DLD1 (cell line): ENCODE data around the gene SRPK2.
"Not testable (repeated sequence)": the region's sequence is repeated elsewhere in the genome, so short reads cannot be mapped to it uniquely, and the experiment has no call there.

ENCODE experiments used
- in situ Hi-C: cut with HindIII; loops from 2 replicates; pipeline ENCODE4 v1.10.0; 2017; ENCODE audit warnings: low sequenced_read_pairs

Gene SRPK2

DNA sequence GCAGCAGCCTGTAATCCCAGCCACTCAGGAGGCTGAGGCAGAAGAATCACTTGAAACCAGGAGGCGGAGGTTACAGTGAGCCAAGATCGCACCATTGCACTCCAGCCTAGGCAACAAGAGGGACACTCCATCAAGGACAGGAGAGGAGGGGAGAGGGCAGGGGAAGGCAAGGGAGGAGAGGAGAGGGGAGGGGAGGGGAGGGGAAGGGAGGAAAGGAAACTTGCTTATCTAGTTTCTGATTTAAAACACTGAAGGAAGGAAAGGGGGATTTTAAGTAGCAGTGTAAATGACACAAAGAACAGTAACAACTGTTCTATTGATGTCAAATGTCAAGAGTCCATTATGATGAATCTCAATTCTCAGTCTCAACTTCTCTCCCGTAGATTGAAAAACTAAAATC lies 43.7 kb downstream of the SRPK2 start:
- in situ Hi-C loops, result no loop called here

DNA sequence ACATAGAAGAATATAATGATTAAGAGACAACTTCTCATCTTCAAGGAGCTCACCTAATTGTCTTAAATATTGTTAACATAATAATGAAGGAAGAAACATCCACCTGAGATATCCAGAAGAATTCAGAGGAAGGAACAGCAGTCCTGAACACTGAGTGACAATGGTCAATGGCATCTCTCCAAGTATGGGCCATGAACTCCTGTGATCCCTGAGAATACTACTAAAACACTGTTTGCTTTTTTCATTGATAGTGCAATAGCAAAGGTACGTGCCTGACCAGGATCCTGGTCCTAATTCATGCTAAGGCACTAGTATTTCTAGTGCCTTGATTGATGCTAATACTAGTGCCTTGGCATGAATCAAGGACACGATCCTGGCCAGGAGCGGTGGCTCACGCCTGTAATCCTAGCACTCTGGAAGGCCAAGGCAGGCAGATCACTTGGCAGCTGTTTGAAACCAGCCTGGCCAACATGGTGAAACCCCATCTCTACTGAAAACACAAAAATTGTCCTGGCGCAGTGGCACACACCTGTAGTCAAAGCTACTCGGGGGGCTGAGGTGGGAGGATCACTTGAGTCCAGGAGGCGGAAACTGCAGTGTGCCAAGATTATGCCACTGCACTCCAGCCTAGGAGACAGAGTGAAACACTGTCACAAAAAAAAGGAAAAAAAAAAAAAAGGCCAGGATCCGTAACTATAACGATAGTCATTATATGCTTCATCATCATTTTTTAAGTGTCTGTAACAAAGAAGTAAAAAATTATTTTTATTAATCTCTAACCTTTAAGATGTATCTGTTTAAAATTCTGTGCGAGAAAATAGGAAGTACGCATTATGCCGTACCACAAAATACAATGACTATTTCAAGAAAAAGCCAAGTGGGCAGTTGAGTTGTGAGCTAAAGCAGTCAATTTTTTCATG lies 49.1 kb downstream of the SRPK2 start:
- in situ Hi-C loops, result no loop called here

DNA sequence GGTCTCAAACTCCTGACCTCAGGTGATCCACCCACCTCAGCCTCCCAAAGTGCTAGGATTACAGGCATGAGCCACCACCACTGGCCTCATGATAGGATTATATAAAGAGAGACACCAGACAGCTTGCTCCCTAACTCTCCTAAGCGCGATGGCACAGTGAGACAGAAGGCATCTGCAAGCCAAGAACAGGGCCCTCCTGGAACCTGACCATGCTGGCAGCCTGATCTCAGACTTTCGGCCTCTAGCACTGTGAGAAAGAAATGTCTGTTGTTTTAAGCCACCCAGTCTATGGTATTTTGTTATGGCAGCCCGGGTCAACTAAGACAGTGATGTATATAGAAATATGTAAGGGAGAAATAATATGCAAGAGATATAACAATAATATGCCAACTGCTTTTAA lies 51.2 kb downstream of the SRPK2 start:
- in situ Hi-C loops, result no loop called here

DNA sequence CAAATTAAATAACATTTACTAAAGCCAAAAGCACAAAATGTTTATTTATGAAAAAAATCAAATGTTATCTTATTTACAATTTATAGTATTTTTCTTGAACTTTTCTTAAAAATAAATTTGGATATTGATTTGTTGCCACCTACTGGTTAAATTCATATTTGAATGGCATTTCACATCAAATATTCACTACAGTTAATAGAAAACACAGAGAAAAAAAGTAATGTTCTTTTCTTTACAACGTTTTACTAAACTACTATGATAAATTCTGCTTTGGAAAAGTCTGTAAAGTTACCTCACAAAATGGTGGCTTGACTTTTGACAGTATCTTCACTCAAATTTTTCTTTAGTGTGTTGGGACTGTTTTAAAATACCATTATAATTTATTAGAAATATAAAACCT lies 52.7 kb downstream of the SRPK2 start:
- in situ Hi-C loops, result no loop called here

DNA sequence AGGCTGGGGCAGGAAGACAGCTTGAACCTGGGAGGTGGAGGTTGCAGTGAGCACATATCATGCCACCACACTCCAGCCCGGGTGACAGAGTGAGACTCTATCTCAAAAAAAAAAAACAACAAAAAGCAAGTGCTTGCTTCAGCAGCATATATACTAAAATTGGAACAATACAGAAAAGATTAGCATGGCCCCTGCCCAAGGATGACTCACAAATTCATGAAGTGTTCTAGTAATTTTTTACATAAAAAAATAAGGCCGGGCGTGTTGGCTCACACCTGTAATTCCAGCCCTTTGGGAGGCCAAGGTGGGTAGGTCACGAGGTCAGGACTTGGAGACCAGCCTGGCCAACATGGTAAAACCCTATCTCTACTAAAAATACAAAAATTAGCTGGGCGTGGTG lies 56.1 kb downstream of the SRPK2 start:
- in situ Hi-C loops, result not testable (repeated sequence)

DNA sequence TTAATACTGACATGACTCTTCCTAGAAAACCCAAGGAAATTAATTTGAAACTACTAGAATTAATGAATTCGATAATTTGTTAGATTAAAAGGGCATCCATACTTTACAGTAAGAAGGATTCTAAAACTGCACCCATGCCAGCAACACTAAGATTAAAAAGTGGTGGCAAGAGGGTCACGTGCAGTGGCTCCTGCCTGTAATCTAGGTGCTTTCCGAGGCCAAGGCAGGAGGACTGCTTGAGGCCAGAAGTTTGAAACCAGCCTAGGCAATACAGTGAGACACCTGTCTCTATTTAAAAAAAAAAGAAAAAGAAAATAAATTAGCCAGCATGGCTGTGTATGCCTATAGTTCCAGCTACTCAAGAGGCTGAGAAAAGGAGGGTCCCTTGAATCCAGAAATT lies 58.2 kb downstream of the SRPK2 start:
- in situ Hi-C loops, result no loop called here

DNA sequence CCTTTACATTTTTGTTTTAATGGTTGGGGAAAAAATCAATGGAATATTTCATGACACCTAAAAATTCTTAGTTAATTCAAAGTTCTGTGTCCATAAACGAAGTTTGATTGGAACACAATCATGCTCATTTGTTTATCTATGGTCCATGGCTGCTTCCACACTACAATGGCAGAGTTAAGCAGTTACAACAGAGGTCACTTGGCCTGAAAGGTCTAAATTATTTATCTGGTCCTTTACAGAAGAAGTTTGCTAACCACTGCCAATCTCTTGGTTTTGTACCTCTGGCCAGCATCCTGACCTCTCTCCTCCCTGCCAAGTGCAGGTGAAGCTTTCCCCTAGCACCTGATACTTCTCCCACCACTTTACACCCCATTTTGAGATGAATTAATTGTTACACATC lies 61.5 kb downstream of the SRPK2 start:
- in situ Hi-C loops, result no loop called here

DNA sequence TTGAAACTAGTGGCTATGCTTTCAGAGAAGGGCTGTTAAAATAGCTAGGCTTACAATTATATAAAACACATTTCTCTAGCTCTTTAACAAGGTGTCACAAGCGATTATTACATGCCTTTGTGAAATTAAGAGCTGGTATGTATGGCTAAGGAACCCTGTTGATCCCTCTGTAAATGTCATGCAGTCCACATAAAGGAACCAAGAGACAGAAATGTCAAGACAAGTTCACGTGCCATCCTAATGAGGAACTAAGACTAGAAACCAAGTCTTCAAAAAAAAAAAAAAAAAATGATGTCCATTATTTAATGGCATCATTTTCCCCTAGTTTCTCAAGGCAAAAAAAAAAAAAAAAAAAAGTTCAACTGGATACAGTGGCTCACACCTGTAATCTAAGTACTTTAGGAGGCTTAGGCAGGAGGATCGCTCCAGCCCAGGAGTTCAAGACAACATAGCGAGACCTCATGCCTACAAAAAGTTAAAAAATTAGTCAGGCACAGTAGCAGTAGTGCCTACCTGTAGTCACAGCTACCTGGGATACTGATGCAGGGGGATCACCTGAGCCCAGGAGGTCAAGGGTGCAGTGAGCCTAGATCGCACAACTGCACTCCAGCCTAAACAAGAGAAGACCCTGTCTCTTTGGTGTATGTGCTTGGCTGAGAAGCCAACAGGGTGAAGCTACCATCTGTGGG lies 63.4 kb downstream of the SRPK2 start:
- in situ Hi-C loops, result no loop called here

DNA sequence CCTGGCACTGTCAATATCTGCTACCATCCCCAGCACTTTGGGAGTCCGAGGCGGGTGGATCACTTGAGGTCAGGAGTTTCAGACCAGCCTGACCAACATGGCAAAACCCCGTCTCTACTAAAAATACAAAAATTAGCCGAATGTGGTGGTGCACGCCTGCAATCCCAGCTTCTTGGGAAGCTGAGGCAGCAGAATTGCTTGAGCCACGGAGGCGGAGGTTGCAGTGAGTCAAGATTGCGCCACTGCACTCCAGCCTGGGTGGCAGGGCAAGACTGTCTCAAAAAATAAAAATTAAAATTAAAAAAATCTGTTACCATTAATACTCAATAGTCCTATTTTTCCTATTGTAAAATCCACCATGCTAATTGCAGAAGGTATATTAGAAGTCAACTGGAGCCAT lies 64.1 kb downstream of the SRPK2 start:
- in situ Hi-C loops, result not testable (repeated sequence)

DNA sequence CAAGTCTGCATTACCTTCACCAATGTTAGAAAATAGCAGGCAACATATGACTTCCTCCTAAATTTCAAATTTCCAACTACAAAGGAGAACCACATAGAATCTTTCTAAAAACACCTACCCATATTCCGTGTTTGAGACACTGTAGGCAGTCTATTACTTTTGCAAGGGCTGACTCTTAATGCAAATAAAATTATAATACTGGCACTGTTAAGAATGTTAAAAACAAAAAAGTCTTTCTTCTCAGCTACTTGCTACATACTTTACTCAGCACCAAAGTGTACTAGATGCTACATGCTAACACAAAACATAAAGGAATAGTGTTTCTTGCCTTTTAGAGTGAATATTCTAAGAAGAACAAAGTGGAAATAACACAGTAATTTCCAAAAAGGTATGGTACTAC lies 65.4 kb downstream of the SRPK2 start:
- in situ Hi-C loops, result no loop called here

DNA sequence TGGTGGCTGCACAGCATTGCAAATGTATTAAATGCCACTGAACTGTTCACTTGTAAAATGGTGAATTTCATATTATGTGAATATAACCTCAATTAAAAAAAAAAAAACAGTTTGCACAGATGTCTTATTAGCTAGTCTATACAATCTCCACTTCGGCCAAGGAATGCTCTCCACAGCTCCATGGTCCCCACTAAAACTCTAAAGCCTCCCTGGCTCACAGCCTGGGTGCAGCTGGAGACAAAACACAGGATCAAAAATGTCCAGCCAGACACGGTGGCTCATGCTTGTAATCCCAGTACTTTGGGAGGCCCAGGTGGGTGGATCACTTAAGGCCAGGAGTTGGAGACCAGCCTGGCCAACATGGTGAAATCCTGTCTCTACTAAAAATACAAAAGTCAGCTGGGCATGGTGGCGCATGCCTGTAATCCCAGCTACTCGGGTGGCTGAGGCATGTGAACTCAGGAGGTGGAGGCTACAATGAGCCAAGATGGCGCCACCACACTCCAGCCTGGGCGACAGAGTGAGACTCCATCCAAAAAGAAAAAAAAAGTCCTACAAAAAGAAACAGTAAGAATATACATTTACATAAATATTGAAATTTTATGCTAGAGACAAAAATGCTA lies 66.0 kb downstream of the SRPK2 start:
- in situ Hi-C loops, result no loop called here

DNA sequence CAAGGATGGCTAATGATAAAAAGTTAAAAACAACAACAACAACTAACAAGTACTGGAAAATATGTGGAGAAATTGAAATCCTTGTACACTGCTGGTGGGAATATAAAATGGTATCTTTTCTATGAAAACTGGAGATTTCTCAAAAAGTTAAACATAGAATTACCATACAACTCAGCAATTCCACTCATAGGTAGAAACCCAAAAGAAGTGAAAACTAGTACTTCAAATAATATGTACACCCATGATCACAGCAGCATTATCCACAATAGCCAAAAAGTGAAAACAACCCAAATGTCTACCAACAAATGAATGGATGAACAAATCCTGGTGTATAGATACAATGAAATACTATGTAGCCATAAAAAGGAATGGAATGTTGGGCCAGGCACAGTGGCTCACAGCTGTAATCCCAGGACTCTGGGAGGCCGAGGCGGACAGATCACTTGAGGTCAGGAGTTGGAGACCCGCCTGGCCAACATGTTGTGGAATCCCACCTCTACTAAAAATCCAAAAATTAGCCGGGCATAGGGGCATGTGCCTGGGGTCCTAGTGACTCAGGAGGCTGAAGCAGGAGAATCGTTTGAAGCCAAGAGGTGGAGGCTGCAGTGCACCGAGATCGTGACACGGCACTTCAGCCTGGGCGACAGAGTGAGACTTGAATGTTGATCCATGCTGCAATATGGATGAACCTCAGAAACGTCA lies 66.8 kb downstream of the SRPK2 start:
- in situ Hi-C loops, result no loop called here

DNA sequence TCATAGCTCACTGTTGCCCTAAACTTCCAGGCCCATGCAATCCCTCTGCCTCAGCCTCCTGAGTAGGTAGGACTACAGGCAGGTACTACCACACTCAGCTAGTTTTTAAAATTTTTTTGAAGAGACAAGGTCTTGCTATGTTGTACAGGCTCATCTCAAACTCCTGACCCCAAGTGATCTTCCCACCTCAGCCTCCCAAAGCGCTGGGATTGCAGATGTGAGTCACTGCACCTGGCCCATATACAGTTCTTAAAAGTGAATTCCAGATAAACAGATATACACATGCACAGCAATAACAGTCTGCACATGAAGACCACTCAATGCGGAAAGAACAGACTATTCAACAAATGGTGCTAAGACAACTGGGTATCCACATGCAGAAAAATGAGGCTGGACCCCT lies 67.8 kb downstream of the SRPK2 start:
- in situ Hi-C loops, result no loop called here

DNA sequence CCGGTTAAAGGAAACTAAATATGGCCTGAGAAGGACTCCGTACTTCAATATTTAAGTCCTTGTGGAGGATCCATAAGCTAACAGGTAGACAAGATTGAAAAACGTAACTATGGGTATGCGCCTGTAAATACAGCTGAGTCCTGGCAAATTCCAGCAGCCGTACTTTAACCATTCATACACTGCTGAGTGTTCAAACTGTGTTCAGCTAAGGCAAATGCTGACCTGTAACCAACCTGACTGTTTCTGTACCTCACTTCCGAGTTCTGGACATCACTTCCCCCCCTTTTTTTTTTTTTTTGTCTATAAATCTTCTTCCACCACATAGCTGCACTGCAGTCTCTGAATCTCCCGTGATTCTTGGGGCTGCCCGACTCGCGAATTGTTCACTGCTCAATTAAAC lies 69.1 kb downstream of the SRPK2 start:
- in situ Hi-C loops, result no loop called here

DNA sequence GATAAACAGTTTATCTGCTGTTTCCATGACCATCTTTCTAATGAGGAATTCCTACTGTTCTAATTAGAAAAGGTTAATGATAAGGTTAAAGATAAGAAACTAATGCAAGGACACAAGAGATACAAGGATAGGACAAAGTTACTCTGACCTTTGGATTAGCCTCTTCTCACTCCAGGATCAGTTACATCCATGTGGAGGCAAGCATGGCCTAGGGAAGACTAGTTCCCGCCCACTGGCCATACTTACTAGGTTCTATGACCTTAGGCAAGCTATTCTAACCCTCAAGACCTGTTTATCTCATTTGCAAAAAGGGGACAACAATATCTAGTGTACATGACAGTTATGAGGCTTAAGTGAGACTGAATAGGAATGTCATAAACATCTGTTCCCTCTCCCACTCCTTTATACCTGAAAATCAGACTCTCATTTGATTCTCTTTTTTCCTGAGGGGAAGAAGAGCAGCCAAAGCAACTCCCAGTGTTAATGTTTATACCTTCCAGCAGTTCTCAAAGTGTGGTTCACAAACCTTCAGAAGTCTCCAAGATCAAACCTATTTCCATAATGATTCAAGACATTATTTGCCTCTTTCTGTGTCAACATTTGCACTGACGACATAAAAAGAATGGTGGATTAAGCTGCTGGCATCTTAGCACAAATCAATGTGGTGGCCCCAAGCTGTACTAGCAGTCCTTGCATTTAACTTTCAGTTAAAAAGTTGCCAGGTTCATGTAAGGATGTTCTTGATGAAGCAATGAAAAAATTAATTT lies 72.0 kb downstream of the SRPK2 start:
- in situ Hi-C loops, result no loop called here

DNA sequence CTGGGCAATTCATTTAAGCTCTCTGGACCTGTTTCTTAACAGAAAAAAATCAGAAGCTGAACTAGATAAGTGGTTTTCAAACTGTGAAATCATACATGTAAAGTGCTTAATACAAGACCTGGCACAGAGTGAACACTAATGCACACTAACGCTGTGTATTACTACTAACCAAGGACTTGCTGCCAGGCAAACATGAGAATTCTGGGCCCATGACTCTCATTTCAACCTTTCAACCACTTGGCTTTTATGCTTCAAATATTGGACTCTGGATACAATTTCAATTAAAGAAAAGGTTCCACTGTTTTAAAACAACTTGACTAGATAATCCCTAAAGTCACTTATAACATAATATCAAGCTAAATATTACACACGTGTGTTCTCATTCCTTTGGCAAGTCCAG lies 73.4 kb downstream of the SRPK2 start:
- in situ Hi-C loops, result no loop called here

DNA sequence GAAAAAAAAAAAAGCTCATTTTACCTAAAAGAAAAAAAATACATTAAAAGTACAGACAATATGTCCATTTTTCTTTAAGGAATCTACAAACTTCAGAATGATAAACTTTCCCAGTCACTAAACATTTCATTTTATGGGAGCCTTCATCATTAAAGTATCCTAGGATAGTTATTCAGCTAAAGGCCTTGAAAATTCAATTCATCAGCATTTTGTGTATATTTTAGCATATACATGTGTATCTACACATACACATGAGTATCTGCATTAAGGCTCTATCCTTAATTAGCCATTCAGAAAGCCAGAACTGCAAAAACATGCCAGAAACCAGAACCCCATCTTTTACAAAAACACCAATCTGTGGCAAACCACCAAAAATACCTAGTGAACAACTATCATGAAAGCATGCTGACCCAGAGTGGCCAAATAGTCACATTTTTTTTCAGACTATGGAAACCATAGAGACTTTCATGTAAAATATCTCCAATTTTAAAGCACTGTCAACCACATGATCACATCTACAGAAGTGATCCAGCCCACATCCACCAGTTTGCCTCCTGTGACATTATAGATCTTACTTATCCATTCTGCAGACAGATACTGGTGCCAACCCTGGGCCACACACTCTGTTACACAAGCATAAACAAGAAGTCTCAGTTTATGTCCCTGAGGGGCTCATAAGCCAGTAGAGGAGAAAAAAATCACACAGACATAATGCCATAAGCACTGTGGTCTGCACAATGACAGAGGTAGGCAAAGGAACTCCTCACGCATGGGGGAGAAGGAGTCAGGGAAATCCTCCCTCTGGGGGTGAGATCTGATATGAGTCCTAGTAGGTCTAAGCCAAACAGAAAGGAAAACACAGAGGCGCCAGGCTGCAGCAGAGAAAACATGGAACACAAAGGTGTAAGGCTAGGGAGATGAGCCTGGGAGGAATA lies 79.2 kb downstream of the SRPK2 start:
- in situ Hi-C loops, result no loop called here

DNA sequence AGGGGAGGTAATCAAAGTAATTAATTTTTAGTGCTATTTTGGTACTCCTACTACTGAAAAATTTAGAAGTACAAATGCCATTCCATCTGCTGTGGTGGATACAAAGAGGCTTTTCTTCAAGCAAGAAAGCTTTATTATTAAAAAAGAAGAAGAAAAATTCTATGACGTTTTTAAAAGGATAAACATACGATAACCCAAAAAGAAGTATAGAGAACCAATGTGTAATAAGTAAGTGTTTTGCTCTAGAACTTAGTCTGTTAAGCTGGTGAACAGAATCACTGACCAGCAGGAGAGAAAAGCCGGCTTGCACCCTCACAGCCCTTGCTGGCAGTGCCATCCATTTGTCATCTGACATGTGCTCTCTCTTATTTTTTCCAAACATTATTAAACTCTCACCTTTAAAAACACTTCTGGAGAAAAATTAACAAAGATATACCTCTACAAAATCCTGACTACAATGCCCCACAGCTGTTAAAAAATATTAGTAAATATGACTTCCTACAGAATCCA lies 81.5 kb downstream of the SRPK2 start:
- in situ Hi-C loops, result no loop called here

DNA sequence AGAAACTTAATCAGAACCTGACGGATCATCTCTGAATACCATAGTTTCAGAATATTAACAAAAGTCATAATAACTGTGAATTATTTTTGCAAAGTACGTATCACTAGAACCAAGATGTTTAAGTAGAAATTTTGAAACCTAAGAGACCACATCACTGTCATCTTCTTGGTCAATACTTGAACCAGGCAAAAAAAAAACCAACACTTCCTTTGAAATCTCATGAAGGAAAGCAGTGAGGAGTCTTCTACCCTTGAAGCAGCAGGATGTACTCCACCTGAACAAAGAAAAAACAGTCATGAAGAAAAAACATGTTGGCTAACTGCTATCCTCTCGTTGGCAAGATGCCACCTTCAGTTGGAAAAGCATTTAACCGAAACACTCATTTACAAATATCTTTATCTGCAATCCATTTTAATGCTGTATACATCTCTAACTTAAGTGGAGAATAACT lies 82.4 kb downstream of the SRPK2 start:
- in situ Hi-C loops, result no loop called here
